Measurements from ENCODE around the gene SCGB3A2.

- TF ChIP-seq CTCF (IDR thresholded peaks at IDR 0.05) (no peak), FOSL2 (IDR thresholded peaks at IDR 0.05; ENCODE audit: borderline replicate concordance, low read depth) (no peak), ZBTB33 (IDR thresholded peaks at IDR 0.05; ENCODE audit: borderline replicate concordance, low read depth) (no peak), EP300 (IDR thresholded peaks at IDR 0.05; ENCODE audit: borderline replicate concordance in 1 of 2, low read depth in 1 of 2, low read length in 1 of 2) (no peak), SMC3 (IDR thresholded peaks at IDR 0.05; ENCODE audit: low read depth, low read length) (no peak), USF2 (IDR thresholded peaks at IDR 0.05; ENCODE audit: borderline replicate concordance, low read depth, low read length) (no peak), TAF1 (IDR thresholded peaks at IDR 0.05; ENCODE audit: borderline replicate concordance, low read depth, low read length) (no peak), YY1 (IDR thresholded peaks at IDR 0.05; ENCODE audit: low read depth) (no peak), NRF1 (IDR thresholded peaks at IDR 0.05; ENCODE audit: low read depth, low read length) (no peak), MAX (IDR thresholded peaks at IDR 0.05; ENCODE audit: low read depth) (no peak)
Observed at GRCh38 chr5:147874910-147875367, 3.6 kb upstream of the SCGB3A2 start.

Measured in SK-N-SH (cell line).